IPS-15b (cell line): ENCODE results near the gene OLFM2.
A peak's percentile ranks its signal among the peaks of the same experiment; 100 is the strongest.
"Not testable (repeated sequence)": the region's sequence is repeated elsewhere in the genome, so short reads cannot be mapped to it uniquely, and the experiment has no call there.

Experiments
- H3K27me3 ChIP-seq: one replicate; pipeline ENCODE4 v1.6.1; 2013; ENCODE audit warnings: low read length; ENCODE audit not compliant: control insufficient read depth, insufficient read depth
- H3K36me3 ChIP-seq: one replicate; pipeline ENCODE4 v1.6.1; 2013; ENCODE audit warnings: low read length; ENCODE audit not compliant: control insufficient read depth, insufficient read depth
- H3K4me1 ChIP-seq: one replicate; pipeline ENCODE4 v1.6.1; 2013; ENCODE audit warnings: mild to moderate bottlenecking, low read length; ENCODE audit not compliant: control insufficient read depth, insufficient read depth
- H3K4me3 ChIP-seq: one replicate; pipeline ENCODE4 v1.5.1; 2013; ENCODE audit warnings: low read depth, low read length
- H3K9ac ChIP-seq: one replicate; pipeline ENCODE4 v1.6.1; 2013; ENCODE audit warnings: low read depth, mild to moderate bottlenecking, low read length
- H3K9me3 ChIP-seq: one replicate; pipeline ENCODE4 v1.6.1; 2013; ENCODE audit warnings: mild to moderate bottlenecking, low read length; ENCODE audit not compliant: control insufficient read depth, insufficient read depth

The OLFM2 gene

GRCh38 chr19:9834307-9834725, 102.0 kb downstream of the OLFM2 start:
- Histone ChIP-seq H3K4me1 (no peaks in the 10 kb centered on the region), H3K36me3 (peaks cover 3% of the 10 kb centered on the region), H3K4me3 (peak overlapping the region; percentile 40), H3K9ac (no peak overlapping the region), H3K9me3 (no peaks in the 10 kb centered on the region), H3K27me3 (no peaks in the 10 kb centered on the region)

- no peaks in the 10 kb centered on the region for H3K36me3 ChIP-seq
- peak overlapping the region; percentile 93 for H3K4me3 ChIP-seq
- H3K9me3 ChIP-seq = no peaks in the 10 kb centered on the region
- no peaks in the 10 kb centered on the region for H3K4me1 ChIP-seq
- no peaks in the 10 kb centered on the region for H3K27me3 ChIP-seq
- H3K9ac ChIP-seq = peak overlapping the region; percentile 71
Observed at GRCh38 chr19:9828551-9829063, 107.7 kb downstream of the OLFM2 start.

DNA sequence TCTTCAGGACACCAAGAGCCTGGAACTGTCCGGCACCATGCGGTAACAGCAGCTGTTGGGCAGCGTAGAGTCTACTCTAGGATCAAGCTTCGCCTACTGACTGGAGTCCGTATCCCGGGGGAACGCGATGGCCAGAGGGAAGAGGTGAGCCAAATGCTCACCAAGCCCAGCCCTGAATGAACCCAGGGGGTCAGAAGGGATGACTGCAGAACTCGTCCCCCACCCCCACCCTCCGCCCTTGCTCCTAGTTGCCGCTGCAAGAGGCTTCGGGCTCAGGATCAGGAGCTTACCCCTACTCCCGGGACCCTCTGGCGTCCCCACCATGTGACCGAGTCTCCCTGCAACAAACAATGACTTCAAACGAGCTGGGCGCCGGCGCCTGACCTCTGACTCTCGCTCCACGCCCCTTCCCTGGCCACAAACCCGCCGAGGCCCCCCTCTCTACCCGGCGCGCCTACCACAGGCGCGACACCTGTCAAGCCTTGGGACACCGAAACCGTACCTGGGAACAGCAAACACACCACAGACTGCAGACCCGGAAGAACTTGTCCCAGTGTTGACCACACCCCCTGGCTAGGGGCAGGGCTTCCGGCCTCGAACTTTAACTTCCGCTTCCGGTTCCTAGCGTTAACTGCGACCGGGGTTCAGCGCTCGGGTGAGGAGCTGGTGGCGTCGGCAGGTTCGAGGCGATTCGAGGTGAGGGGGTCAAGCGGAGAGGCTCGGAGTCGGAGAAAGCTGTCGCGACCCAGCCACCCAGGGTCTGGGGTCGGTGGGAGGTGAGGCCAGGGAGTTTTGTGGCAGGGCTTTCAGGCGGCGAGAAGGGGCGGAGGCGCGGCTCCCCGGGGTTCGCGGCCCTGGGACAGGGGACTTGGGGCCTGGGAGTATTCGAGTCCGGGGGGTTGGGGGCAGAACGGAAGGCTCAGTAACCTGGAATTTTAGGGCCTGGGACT, 108.8 kb downstream of the OLFM2 start, which contains the start of gene UBL5:
TSS of gene UBL5 (plus strand) at position 630 of the 950 bp plus-strand sequence. CDS start 420 bp downstream, outside the sequence.
- no peaks in the 10 kb centered on the region for H3K27me3 ChIP-seq
- no peaks in the 10 kb centered on the region for H3K9me3 ChIP-seq
- H3K4me1 ChIP-seq = no peaks in the 10 kb centered on the region
- H3K4me3 ChIP-seq = peak within 1 kb of the TSS; percentile 93
- peak within 1 kb of the TSS; percentile 71 for H3K9ac ChIP-seq
- no peaks in the 10 kb centered on the region for H3K36me3 ChIP-seq

DNA sequence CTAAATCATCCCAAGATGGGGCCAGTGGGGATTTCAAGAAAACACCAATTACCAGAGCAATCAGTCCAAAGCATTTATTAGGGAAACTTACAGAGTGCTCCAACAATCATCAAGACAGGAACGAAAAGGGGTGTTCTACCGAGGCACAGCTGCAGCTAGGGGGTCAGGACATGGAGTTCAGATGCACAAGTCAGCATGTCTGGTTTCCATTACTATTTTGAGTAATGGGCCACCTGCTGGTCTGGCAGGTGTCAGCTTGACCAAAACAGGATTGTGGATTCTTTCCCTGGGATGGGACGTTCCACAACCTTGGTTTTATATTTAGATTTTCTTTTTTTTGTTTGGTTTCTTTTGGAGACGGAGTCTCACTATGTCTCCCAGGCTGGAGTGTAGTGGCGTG, 112.5 kb downstream of the OLFM2 start:
- H3K36me3 ChIP-seq = no peaks in the 10 kb centered on the region
- no peaks in the 10 kb centered on the region for H3K9me3 ChIP-seq
- H3K9ac ChIP-seq = no peak overlapping the region
- H3K27me3 ChIP-seq = no peaks in the 10 kb centered on the region
- no peak overlapping the region for H3K4me3 ChIP-seq
- H3K4me1 ChIP-seq = peaks cover 4% of the 10 kb centered on the region

GRCh38 chr19:9820034-9820433, 116.3 kb downstream of the OLFM2 start:
- peak overlapping the region; percentile 46 for H3K4me3 ChIP-seq
- H3K9ac ChIP-seq, H3K27me3 ChIP-seq, H3K4me1 ChIP-seq, H3K36me3 ChIP-seq, H3K9me3 ChIP-seq: not testable (repeated sequence)

GRCh38 chr19:9819596-9819909, 116.8 kb downstream of the OLFM2 start:
- peaks cover 2% of the 10 kb centered on the region for H3K36me3 ChIP-seq
- peak overlapping the region; percentile 46 for H3K4me3 ChIP-seq
- peaks cover 4% of the 10 kb centered on the region for H3K4me1 ChIP-seq
- no peaks in the 10 kb centered on the region for H3K9me3 ChIP-seq
- no peaks in the 10 kb centered on the region for H3K27me3 ChIP-seq
- no peak overlapping the region for H3K9ac ChIP-seq

DNA sequence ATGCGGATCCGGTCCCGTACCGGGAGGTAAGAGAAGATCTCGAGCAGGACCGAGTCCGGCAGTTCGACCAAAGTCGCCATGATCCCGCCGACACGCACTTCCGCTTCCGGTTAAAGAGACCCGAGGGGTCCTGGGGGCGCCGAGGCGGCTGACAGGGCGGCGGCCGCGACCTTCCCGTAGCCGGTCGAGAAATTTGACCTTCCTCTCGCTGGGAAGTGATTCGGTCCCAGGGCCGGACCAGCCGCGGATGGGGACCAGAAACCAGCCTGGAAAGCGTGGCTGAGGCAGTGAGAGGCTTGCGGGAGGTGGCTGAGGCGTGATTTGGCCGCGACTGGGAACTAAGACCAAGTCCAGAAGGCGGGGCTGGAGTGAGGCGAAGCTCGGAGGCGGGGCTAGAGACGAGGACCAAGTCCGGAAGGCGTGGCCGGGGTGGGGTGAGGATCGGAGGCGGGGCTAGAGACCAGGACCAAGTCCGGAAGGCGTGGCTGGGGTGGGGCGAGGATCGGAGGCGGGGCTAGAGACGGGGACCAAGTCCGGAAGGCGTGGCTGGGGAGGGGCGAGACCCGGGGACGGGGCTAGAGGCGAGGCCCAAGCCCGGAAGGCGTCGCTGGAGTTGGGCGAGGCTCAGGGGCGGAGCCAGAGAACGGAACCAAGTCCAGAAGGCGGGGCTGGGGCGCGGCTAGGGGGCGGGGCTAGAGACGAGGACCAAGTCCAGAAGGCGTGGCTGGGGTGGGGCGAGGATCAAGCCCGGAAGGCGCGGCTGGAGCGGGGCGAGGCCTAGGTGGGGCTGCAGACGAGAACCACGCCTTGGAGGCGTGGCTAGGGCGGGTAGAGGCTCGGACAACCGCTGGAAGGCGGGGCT, 117.3 kb downstream of the OLFM2 start, which contains the start of gene FBXL12:
TSS of gene FBXL12 (minus strand) at position 346 of the 862 bp plus-strand sequence. CDS start at position 80, 266 bp downstream.
- peaks cover 2% of the 10 kb centered on the region for H3K36me3 ChIP-seq
- no peaks in the 10 kb centered on the region for H3K9me3 ChIP-seq
- H3K4me3 ChIP-seq = peak within 1 kb of the TSS; percentile 98
- H3K27me3 ChIP-seq = no peaks in the 10 kb centered on the region
- peaks cover 4% of the 10 kb centered on the region for H3K4me1 ChIP-seq
- H3K9ac ChIP-seq = peak within 1 kb of the TSS; percentile 96

- no peaks in the 10 kb centered on the region for H3K27me3 ChIP-seq
- peaks cover 4% of the 10 kb centered on the region for H3K4me1 ChIP-seq
- H3K4me3 ChIP-seq = peak overlapping the region; percentile 98
- peak overlapping the region; percentile 96 for H3K9ac ChIP-seq
- no peaks in the 10 kb centered on the region for H3K9me3 ChIP-seq
- H3K36me3 ChIP-seq = peaks cover 2% of the 10 kb centered on the region
Observed at GRCh38 chr19:9818175-9818733, 118.1 kb downstream of the OLFM2 start.

DNA sequence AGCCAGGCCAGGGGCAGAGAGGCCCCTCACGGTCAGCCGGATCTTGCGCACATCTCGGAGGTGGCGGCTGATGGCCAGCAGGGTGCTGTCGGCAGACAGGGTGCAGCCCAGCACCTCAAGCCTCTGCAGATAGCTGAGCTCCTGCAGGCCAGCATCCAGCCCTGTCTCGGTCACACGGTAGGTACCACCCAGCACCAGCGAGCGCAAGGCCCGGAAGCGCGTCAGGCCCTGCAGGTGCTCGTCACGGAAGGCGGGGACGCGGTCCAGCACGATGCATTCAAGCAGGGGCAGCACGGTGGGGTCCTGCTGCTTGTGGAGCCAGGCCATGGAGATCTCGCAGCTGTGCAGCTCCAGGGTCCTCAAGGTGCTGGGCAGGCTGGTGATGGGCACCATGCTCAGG, 125.2 kb downstream of the OLFM2 start:
- Histone ChIP-seq H3K27me3 (no peaks in the 10 kb centered on the region), H3K4me3 (no peak overlapping the region), H3K4me1 (no peaks in the 10 kb centered on the region), H3K9ac (no peak overlapping the region), H3K9me3 (no peaks in the 10 kb centered on the region), H3K36me3 (peaks cover 16% of the 10 kb centered on the region)

GRCh38 chr19:9808855-9809824, 127.2 kb downstream of the OLFM2 start:
- Histone ChIP-seq H3K4me3 (no peak overlapping the region), H3K9ac (no peak overlapping the region), H3K27me3 (no peaks in the 10 kb centered on the region), H3K4me1 (no peaks in the 10 kb centered on the region), H3K36me3 (peaks cover 14% of the 10 kb centered on the region), H3K9me3 (no peaks in the 10 kb centered on the region)
